Measurements from ENCODE around the gene EFL1.
"Not testable (repeated sequence)": the region's sequence is repeated elsewhere in the genome, so short reads cannot be mapped to it uniquely, and the experiment has no call there.

The EFL1 gene

GRCh38 chr15:82262422-82263026 lies at the start of gene EFL1, which contains the start of gene SAXO2:
Gene EFL1, minus strand, starts transcription at chr15:82262734. Its CDS starts 956 bp downstream, at chr15:82261778.
Gene SAXO2, plus strand, starts transcription at chr15:82262818. Its CDS starts 62 bp downstream, at chr15:82262880.
- H3K27me3 ChIP-seq (ENCODE audit: control insufficient read depth in 1 of 2, insufficient read depth in 2 of 2, low read length in 2 of 2) = no peaks in the 10 kb centered on the region

GRCh38 chr15:82311321-82311720 lies 48.8 kb upstream of the EFL1 start:
- not testable (repeated sequence) for H3K27me3 ChIP-seq (ENCODE audit: control insufficient read depth in 1 of 2, insufficient read depth in 2 of 2, low read length in 2 of 2); H3K4me1 ChIP-seq (ENCODE audit: control insufficient read depth in 1 of 2, insufficient read depth in 2 of 2, low read length in 2 of 2); H3K9ac ChIP-seq (ENCODE audit: low read depth in 1 of 2, low read length in 2 of 2); H3K9me3 ChIP-seq (ENCODE audit: control insufficient read depth in 1 of 2, low read length in 2 of 2); H3K4me3 ChIP-seq (ENCODE audit: low read depth in 1 of 2, low read length in 2 of 2); H3K36me3 ChIP-seq (ENCODE audit: control insufficient read depth in 1 of 2, insufficient read depth in 2 of 2, low read length in 2 of 2); H3K27ac ChIP-seq (ENCODE audit: low read depth, low read length)

More at GRCh38 chr15:82262422-82263026, at the start of gene EFL1, which contains the start of gene SAXO2:
- Histone ChIP-seq H3K9me3 (ENCODE audit: control insufficient read depth in 1 of 2, low read length in 2 of 2) (no peaks in the 10 kb centered on the region), H3K9ac (ENCODE audit: low read depth in 1 of 2, low read length in 2 of 2) (peak within 1 kb of the TSS; percentile 62 to 67), H3K4me3 (ENCODE audit: low read depth in 1 of 2, low read length in 2 of 2) (peak within 1 kb of the TSS; percentile 85 to 90), H3K4me1 (ENCODE audit: control insufficient read depth in 1 of 2, insufficient read depth in 2 of 2, low read length in 2 of 2) (peaks cover 13 to 18% of the 10 kb centered on the region in 2 donors), H3K36me3 (ENCODE audit: control insufficient read depth in 1 of 2, insufficient read depth in 2 of 2, low read length in 2 of 2) (peaks cover 0 to 17% of the 10 kb centered on the region in 2 donors), H3K27ac (ENCODE audit: low read depth, low read length) (peak within 1 kb of the TSS; percentile 49)

- H3K4me1 ChIP-seq (ENCODE audit: control insufficient read depth in 1 of 2, insufficient read depth in 2 of 2, low read length in 2 of 2) = no peaks in the 10 kb centered on the region
- no peak overlapping the region for H3K9ac ChIP-seq (ENCODE audit: low read depth in 1 of 2, low read length in 2 of 2)
- no peaks in the 10 kb centered on the region for H3K27me3 ChIP-seq (ENCODE audit: control insufficient read depth in 1 of 2, insufficient read depth in 2 of 2, low read length in 2 of 2)
- H3K4me3 ChIP-seq (ENCODE audit: low read depth in 1 of 2, low read length in 2 of 2) = no peak overlapping the region
- H3K36me3 ChIP-seq (ENCODE audit: control insufficient read depth in 1 of 2, insufficient read depth in 2 of 2, low read length in 2 of 2) = no peaks in the 10 kb centered on the region
- H3K9me3 ChIP-seq (ENCODE audit: control insufficient read depth in 1 of 2, low read length in 2 of 2) = no peaks in the 10 kb centered on the region
- H3K27ac ChIP-seq (ENCODE audit: low read depth, low read length) = no peak overlapping the region
Observed at GRCh38 chr15:82309802-82310201, 47.3 kb upstream of the EFL1 start.

GRCh38 chr15:82307714-82308081 lies 45.2 kb upstream of the EFL1 start:
- no peak overlapping the region for H3K4me3 ChIP-seq (ENCODE audit: low read depth in 1 of 2, low read length in 2 of 2)
- no peak overlapping the region for H3K9ac ChIP-seq (ENCODE audit: low read depth in 1 of 2, low read length in 2 of 2)
- H3K36me3 ChIP-seq (ENCODE audit: control insufficient read depth in 1 of 2, insufficient read depth in 2 of 2, low read length in 2 of 2) = no peaks in the 10 kb centered on the region
- no peaks in the 10 kb centered on the region for H3K9me3 ChIP-seq (ENCODE audit: control insufficient read depth in 1 of 2, low read length in 2 of 2)
- H3K27me3 ChIP-seq (ENCODE audit: control insufficient read depth in 1 of 2, insufficient read depth in 2 of 2, low read length in 2 of 2) = no peaks in the 10 kb centered on the region
- H3K27ac ChIP-seq (ENCODE audit: low read depth, low read length) = no peak overlapping the region
- no peaks in the 10 kb centered on the region for H3K4me1 ChIP-seq (ENCODE audit: control insufficient read depth in 1 of 2, insufficient read depth in 2 of 2, low read length in 2 of 2)

GRCh38 chr15:82306791-82307713 lies 44.5 kb upstream of the EFL1 start:
- Histone ChIP-seq H3K4me3 (ENCODE audit: low read depth in 1 of 2, low read length in 2 of 2) (no peak overlapping the region), H3K4me1 (ENCODE audit: control insufficient read depth in 1 of 2, insufficient read depth in 2 of 2, low read length in 2 of 2) (no peaks in the 10 kb centered on the region), H3K27me3 (ENCODE audit: control insufficient read depth in 1 of 2, insufficient read depth in 2 of 2, low read length in 2 of 2) (no peaks in the 10 kb centered on the region), H3K36me3 (ENCODE audit: control insufficient read depth in 1 of 2, insufficient read depth in 2 of 2, low read length in 2 of 2) (no peaks in the 10 kb centered on the region), H3K9ac (ENCODE audit: low read depth in 1 of 2, low read length in 2 of 2) (no peak overlapping the region), H3K27ac (ENCODE audit: low read depth, low read length) (no peak overlapping the region), H3K9me3 (ENCODE audit: control insufficient read depth in 1 of 2, low read length in 2 of 2) (no peaks in the 10 kb centered on the region)

- Histone ChIP-seq H3K9ac (ENCODE audit: low read depth in 1 of 2, low read length in 2 of 2) (no peak overlapping the region), H3K36me3 (ENCODE audit: control insufficient read depth in 1 of 2, insufficient read depth in 2 of 2, low read length in 2 of 2) (no peaks in the 10 kb centered on the region), H3K9me3 (ENCODE audit: control insufficient read depth in 1 of 2, low read length in 2 of 2) (no peaks in the 10 kb centered on the region), H3K27ac (ENCODE audit: low read depth, low read length) (no peak overlapping the region), H3K4me3 (ENCODE audit: low read depth in 1 of 2, low read length in 2 of 2) (no peak overlapping the region), H3K4me1 (ENCODE audit: control insufficient read depth in 1 of 2, insufficient read depth in 2 of 2, low read length in 2 of 2) (no peaks in the 10 kb centered on the region), H3K27me3 (ENCODE audit: control insufficient read depth in 1 of 2, insufficient read depth in 2 of 2, low read length in 2 of 2) (no peaks in the 10 kb centered on the region)
Observed at GRCh38 chr15:82305621-82306048, 43.1 kb upstream of the EFL1 start.

GRCh38 chr15:82304778-82305090 lies 42.2 kb upstream of the EFL1 start:
- Histone ChIP-seq H3K27ac (ENCODE audit: low read depth, low read length) (no peak overlapping the region), H3K36me3 (ENCODE audit: control insufficient read depth in 1 of 2, insufficient read depth in 2 of 2, low read length in 2 of 2) (no peaks in the 10 kb centered on the region), H3K4me1 (ENCODE audit: control insufficient read depth in 1 of 2, insufficient read depth in 2 of 2, low read length in 2 of 2) (no peaks in the 10 kb centered on the region), H3K4me3 (ENCODE audit: low read depth in 1 of 2, low read length in 2 of 2) (no peak overlapping the region), H3K9me3 (ENCODE audit: control insufficient read depth in 1 of 2, low read length in 2 of 2) (no peaks in the 10 kb centered on the region), H3K9ac (ENCODE audit: low read depth in 1 of 2, low read length in 2 of 2) (no peak overlapping the region), H3K27me3 (ENCODE audit: control insufficient read depth in 1 of 2, insufficient read depth in 2 of 2, low read length in 2 of 2) (no peaks in the 10 kb centered on the region)

- Histone ChIP-seq H3K9ac (ENCODE audit: low read depth in 1 of 2, low read length in 2 of 2) (no peak overlapping the region), H3K36me3 (ENCODE audit: control insufficient read depth in 1 of 2, insufficient read depth in 2 of 2, low read length in 2 of 2) (no peaks in the 10 kb centered on the region), H3K9me3 (ENCODE audit: control insufficient read depth in 1 of 2, low read length in 2 of 2) (no peaks in the 10 kb centered on the region)
Observed at GRCh38 chr15:82303956-82304777, 41.6 kb upstream of the EFL1 start.

GRCh38 chr15:82301296-82302016 lies 38.9 kb upstream of the EFL1 start:
- no peak overlapping the region for H3K9ac ChIP-seq (ENCODE audit: low read depth in 1 of 2, low read length in 2 of 2)
- no peak overlapping the region for H3K4me3 ChIP-seq (ENCODE audit: low read depth in 1 of 2, low read length in 2 of 2)
- no peaks in the 10 kb centered on the region for H3K4me1 ChIP-seq (ENCODE audit: control insufficient read depth in 1 of 2, insufficient read depth in 2 of 2, low read length in 2 of 2)
- no peak overlapping the region for H3K27ac ChIP-seq (ENCODE audit: low read depth, low read length)
- no peaks in the 10 kb centered on the region for H3K9me3 ChIP-seq (ENCODE audit: control insufficient read depth in 1 of 2, low read length in 2 of 2)
- H3K36me3 ChIP-seq (ENCODE audit: control insufficient read depth in 1 of 2, insufficient read depth in 2 of 2, low read length in 2 of 2) = no peaks in the 10 kb centered on the region
- H3K27me3 ChIP-seq (ENCODE audit: control insufficient read depth in 1 of 2, insufficient read depth in 2 of 2, low read length in 2 of 2) = no peaks in the 10 kb centered on the region

More at GRCh38 chr15:82303956-82304777, 41.6 kb upstream of the EFL1 start:
- H3K27me3 ChIP-seq (ENCODE audit: control insufficient read depth in 1 of 2, insufficient read depth in 2 of 2, low read length in 2 of 2) = no peaks in the 10 kb centered on the region
- H3K4me1 ChIP-seq (ENCODE audit: control insufficient read depth in 1 of 2, insufficient read depth in 2 of 2, low read length in 2 of 2) = no peaks in the 10 kb centered on the region
- no peak overlapping the region for H3K27ac ChIP-seq (ENCODE audit: low read depth, low read length)
- no peak overlapping the region for H3K4me3 ChIP-seq (ENCODE audit: low read depth in 1 of 2, low read length in 2 of 2)

All from duodenal mucosa (tissue), 2 donors.